LNCaP clone FGC (cell line): ENCODE data around the gene RNF20.
"Not testable (repeated sequence)": the region's sequence is repeated elsewhere in the genome, so short reads cannot be mapped to it uniquely, and the experiment has no call there.

Experiments used
- DNase-seq: peaks from one replicate; pipeline ENCODE4 v3.0.0-alpha.2; 2011; ENCODE audit warnings: low read depth
- H3K4me3 ChIP-seq: 2 replicates; pipeline ENCODE4 v1.5.1; 2011; ENCODE audit warnings: mild to moderate bottlenecking, low read depth, low read length, control low read depth
- CTCF ChIP-seq: IDR thresholded peaks from 2 replicates; pipeline ENCODE4 v1.5.1; 2012; ENCODE audit warnings: mild to moderate bottlenecking; ENCODE audit not compliant: control insufficient read depth, insufficient read depth; ENCODE audit errors: extremely low read depth

Gene RNF20

GRCh38 chr9:101530076-101530711 lies 3.5 kb upstream of the RNF20 start:
- TF ChIP-seq CTCF, result peak; percentile 85
- H3K4me3 ChIP-seq, result no peak overlapping the region
- DNase-seq, result no peak

GRCh38 chr9:101536351-101536750 lies 2.7 kb downstream of the RNF20 start:
- DNase-seq, result no peak
- no peak overlapping the region for H3K4me3 ChIP-seq
- no peak for TF ChIP-seq CTCF

GRCh38 chr9:101536938-101537337 lies 3.3 kb downstream of the RNF20 start:
- no peak overlapping the region for H3K4me3 ChIP-seq
- DNase-seq, result no peak
- TF ChIP-seq CTCF, result no peak

GRCh38 chr9:101540069-101540468 lies 6.4 kb downstream of the RNF20 start:
- H3K4me3 ChIP-seq, result no peak overlapping the region
- no peak for TF ChIP-seq CTCF
- no peak for DNase-seq

GRCh38 chr9:101543098-101543735 lies 9.6 kb downstream of the RNF20 start:
- H3K4me3 ChIP-seq, result no peak overlapping the region
- peak; percentile 93 for DNase-seq
- no peak; the same call in 1 of the 2 replicates for TF ChIP-seq CTCF

GRCh38 chr9:101549472-101550098 lies 15.9 kb downstream of the RNF20 start:
- not testable (repeated sequence) for DNase-seq, H3K4me3 ChIP-seq

- no peak overlapping the region for H3K4me3 ChIP-seq
- DNase-seq, result no peak
- no peak for TF ChIP-seq CTCF
Measured at GRCh38 chr9:101561740-101562139, 28.1 kb downstream of the RNF20 start.
